T-helper 17 cell (primary cell): ENCODE data around the gene SPATA18. TPM values are rescaled to one million over a fixed set of nuclear protein-coding genes. Genes with fewer than 3 reads are reported as not detected.
"Not testable (repeated sequence)": the region's sequence is repeated elsewhere in the genome, so short reads cannot be mapped to it uniquely, and the experiment has no call there.

Experiments used
- ATAC-seq: fragments of 150-1000 bp; cut with Tn5 transposase; 2 replicates; pipeline ENCODE4 v1.10.0; 2021; ENCODE audit warnings: mild to moderate bottlenecking, moderate library complexity
- DNase-seq, 3 donors: peaks; one replicate each; pipeline versions ENCODE4 v3.0.0 to v3.0.0-alpha.2; 2020 to 2021
- H3K9me3 ChIP-seq: one replicate; pipeline ENCODE4 v1.7.0; 2013; ENCODE audit warnings: low read length, mild to moderate bottlenecking; ENCODE audit not compliant: control insufficient read depth, poor library complexity, severe bottlenecking
- H3K27ac Mint-ChIP-seq: one replicate; pipeline ENCODE4 v1.8.0; 2022; ENCODE audit warnings: mild to moderate bottlenecking, moderate library complexity, mixed read lengths
- H3K27me3 Mint-ChIP-seq: one replicate; pipeline ENCODE4 v1.8.0; 2022; ENCODE audit warnings: mixed read lengths
- H3K36me3 Mint-ChIP-seq: one replicate; pipeline ENCODE4 v1.8.0; 2022; ENCODE audit warnings: low read depth, mixed read lengths
- H3K4me1 Mint-ChIP-seq: one replicate; pipeline ENCODE4 v1.8.0; 2022; ENCODE audit warnings: mild to moderate bottlenecking, mixed read lengths
- H3K4me3 Mint-ChIP-seq: one replicate; pipeline ENCODE4 v1.8.0; 2022; ENCODE audit warnings: mild to moderate bottlenecking, moderate library complexity, mixed read lengths
- total RNA-seq, 4 donors: library from RNA in 2 of 4; stranded (reverse) in 2 of 4; gene quantifications; one replicate each; pipeline ENCODE4 v1.2.3 and lab custom pipeline; 2022 to 2026

Gene SPATA18
- total RNA-seq, 2 donors from 2014 or later = 0.18 TPM; not detected in 1

DNA sequence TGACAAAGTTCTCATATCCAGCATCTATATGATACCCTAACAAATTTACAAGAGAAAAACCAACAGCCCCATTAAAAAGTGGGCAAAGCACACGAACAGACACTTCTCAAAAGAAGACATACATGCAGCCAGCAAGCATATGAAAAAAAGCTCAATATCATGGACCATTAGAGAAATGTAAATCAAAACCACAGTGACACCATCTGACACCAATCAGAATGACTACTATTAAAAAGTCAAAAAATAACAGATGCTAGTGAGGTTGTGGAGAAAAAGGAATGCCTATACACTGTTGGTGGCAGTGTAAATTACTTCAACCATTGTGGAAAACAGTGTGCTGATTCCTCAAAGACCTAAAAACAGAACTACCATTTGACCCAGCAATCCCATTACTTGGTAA lies 86.0 kb downstream of the SPATA18 start:
- ATAC-seq, H3K9me3 ChIP-seq, H3K36me3 Mint-ChIP-seq, H3K4me3 Mint-ChIP-seq, H3K4me1 Mint-ChIP-seq, H3K27ac Mint-ChIP-seq, DNase-seq, H3K27me3 Mint-ChIP-seq: not testable (repeated sequence)

DNA sequence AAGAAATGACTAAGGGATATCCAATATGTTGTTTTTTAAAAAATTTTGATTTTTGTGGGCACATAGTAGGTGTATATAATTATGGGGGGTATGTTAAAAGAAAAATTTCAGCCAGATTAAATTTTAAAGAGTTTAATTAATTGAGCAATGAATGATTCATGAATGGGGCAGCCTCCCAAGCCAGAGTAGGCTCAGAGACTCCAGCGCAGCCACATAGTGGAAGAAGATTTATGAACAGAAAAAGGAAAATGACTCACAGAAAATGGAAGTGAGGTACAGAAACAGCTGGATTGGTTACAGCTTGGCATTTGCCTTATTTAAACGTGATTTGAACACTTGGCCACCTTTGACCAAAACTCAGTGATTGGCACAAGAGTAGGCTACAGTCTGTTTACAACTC lies 91.7 kb downstream of the SPATA18 start:
- H3K27ac Mint-ChIP-seq = no peak overlapping the region
- H3K4me1 Mint-ChIP-seq = no peaks in the 10 kb centered on the region
- no peak overlapping the region for H3K4me3 Mint-ChIP-seq
- no peak for ATAC-seq
- H3K36me3 Mint-ChIP-seq = no peaks in the 10 kb centered on the region
- no peak for DNase-seq
- no peaks in the 10 kb centered on the region for H3K9me3 ChIP-seq
- no peaks in the 10 kb centered on the region for H3K27me3 Mint-ChIP-seq

DNA sequence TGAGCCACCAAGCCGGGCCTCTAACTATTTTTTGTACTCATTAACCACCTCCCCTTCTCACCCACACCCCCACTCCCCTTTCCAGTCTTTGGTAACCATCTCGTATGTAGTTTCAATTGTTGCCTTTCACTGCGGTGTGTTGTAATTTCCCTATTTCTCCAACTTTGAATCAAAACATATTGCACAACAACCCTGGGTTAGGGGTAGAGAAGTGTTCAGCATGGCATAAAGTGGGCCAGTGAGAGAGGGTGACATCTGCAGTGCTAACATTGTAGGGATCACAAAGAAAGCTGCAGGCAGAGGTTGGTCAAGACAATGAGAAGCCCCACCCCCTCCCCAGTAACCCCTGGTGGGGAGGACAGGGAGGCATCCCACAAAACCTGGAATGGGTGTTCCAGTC lies 92.7 kb downstream of the SPATA18 start:
- no peak for DNase-seq
- H3K9me3 ChIP-seq = no peaks in the 10 kb centered on the region
- no peaks in the 10 kb centered on the region for H3K4me1 Mint-ChIP-seq
- no peak for ATAC-seq
- no peak overlapping the region for H3K4me3 Mint-ChIP-seq
- no peak overlapping the region for H3K27ac Mint-ChIP-seq
- H3K36me3 Mint-ChIP-seq = no peaks in the 10 kb centered on the region
- H3K27me3 Mint-ChIP-seq = no peaks in the 10 kb centered on the region

DNA sequence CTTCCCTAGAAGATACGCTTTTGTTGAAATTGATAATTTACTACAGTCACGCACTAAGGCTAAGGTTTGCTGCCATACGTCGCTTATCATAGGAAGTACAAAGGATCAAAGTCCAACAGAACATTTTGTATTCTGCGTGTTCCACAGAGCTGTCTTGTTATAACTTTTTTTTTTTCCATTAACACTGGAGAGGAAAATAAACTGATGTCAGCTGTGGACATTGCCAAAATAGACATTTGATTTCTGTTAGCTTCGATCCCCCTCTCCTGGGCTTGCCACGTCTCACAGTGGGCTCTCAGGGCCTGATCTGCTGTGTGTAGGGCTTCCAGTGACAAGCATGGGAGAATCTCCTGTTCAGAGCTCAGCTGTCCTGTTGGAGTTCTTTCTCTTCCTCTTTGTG lies 93.3 kb downstream of the SPATA18 start:
- H3K4me3 Mint-ChIP-seq = no peak overlapping the region
- ATAC-seq (no peak), DNase-seq (no peak)
- no peaks in the 10 kb centered on the region for H3K9me3 ChIP-seq
- H3K27me3 Mint-ChIP-seq = no peaks in the 10 kb centered on the region
- no peaks in the 10 kb centered on the region for H3K36me3 Mint-ChIP-seq
- no peak overlapping the region for H3K27ac Mint-ChIP-seq
- H3K4me1 Mint-ChIP-seq = no peaks in the 10 kb centered on the region

Other genes with a start within 250 kb of the SPATA18 start
- 10 to 100 TPM; 30.7 to 39.1 TPM for gene DCUN1D4, start 208.2 kb upstream of the SPATA18 start, total RNA-seq
- under 1 TPM in 1 of 2 donors, not detected in 1; 0.60 TPM for gene LRRC66, start 30.9 kb upstream of the SPATA18 start, total RNA-seq
- 1 to 10 TPM; 5.6 to 6.6 TPM for gene SGCB, start 13.0 kb upstream of the SPATA18 start, total RNA-seq